Measurements from ENCODE around the gene LTK. TPM values are rescaled to one million over a fixed set of nuclear protein-coding genes. Genes with fewer than 3 reads are reported as not detected.

LTK gene
- total RNA-seq, 4 donors from 2014 or later: 0.13 to 0.79 (median 0.22) TPM; not detected in 1

DNA sequence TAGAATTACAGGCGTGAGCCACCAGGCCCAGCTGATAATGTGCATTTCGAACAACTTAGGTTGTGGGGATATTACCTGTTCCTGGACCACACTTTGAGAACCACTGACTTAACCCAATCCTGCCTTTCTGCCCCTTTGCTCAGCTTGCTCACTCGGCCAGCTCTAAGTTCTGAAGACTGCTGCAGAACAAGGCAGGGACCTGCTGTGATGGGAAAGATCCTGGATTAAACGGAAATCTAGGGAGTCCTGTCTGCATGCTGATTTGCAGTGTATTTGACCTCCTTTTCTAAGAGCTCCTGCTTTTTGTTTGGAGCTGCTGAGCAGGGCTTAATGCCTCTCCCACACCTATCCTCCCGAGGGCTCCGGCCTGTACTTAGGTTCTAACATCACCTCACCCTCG is 2.9 kb downstream of the LTK start:
- 81% methylated on average over 7 of the region's 7 CpGs for WGBS, 2 donors
- no peaks in the 10 kb centered on the region for H3K9me3 ChIP-seq
- H3K4me3 ChIP-seq (replicated peaks in 1 of 3): no peak overlapping the region
- no peak for DNase-seq
- no peak overlapping the region for H3K27ac ChIP-seq
- intact Hi-C loops (cut with DNase I): no loop called here
- peaks cover 18% of the 10 kb centered on the region for H3K27me3 ChIP-seq
- no peaks in the 10 kb centered on the region for H3K36me3 ChIP-seq
- peaks cover 23 to 30% of the 10 kb centered on the region in 2 donors for H3K4me1 ChIP-seq
- TF ChIP-seq, protein P1, sequence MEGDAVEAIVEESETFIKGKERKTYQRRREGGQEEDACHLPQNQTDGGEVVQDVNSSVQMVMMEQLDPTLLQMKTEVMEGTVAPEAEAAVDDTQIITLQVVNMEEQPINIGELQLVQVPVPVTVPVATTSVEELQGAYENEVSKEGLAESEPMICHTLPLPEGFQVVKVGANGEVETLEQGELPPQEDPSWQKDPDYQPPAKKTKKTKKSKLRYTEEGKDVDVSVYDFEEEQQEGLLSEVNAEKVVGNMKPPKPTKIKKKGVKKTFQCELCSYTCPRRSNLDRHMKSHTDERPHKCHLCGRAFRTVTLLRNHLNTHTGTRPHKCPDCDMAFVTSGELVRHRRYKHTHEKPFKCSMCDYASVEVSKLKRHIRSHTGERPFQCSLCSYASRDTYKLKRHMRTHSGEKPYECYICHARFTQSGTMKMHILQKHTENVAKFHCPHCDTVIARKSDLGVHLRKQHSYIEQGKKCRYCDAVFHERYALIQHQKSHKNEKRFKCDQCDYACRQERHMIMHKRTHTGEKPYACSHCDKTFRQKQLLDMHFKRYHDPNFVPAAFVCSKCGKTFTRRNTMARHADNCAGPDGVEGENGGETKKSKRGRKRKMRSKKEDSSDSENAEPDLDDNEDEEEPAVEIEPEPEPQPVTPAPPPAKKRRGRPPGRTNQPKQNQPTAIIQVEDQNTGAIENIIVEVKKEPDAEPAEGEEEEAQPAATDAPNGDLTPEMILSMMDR (IDR thresholded peaks at IDR 0.05): no peak
- no peak for TF ChIP-seq POLR2A (IDR thresholded peaks at IDR 0.05)

DNA sequence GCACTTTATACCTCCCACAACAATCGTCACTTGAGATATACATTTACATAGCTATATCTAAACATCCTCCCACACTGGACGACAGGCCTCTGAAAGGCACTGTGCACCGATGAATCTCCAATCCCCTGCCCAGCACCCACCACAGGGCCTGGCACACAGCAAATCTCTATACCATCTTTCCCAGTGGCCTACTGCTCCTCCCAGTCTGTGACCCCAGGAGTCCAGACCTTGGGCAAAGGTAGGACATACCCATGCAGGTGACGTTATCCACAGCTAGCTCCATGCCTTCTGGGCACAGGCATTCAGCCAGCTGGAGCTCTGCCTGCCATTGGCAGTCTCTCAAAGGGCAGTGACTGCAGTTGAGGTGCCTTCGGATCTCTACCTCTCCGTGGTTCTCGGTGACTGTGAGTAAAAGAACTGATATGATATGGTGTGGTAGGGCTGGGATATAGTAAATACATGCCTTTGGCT is 5.8 kb downstream of the LTK start:
- peaks cover 17 to 23% of the 10 kb centered on the region in 2 donors for H3K4me1 ChIP-seq
- H3K36me3 ChIP-seq: no peaks in the 10 kb centered on the region
- peak; percentile 91 to 94 for DNase-seq
- intact Hi-C loops (cut with DNase I): no loop called here
- no peaks in the 10 kb centered on the region for H3K9me3 ChIP-seq
- no peak overlapping the region for H3K27ac ChIP-seq
- no peak overlapping the region for H3K4me3 ChIP-seq (replicated peaks in 1 of 3)
- TF ChIP-seq POLR2A (IDR thresholded peaks at IDR 0.05): no peak
- TF ChIP-seq, protein P1 (IDR thresholded peaks at IDR 0.05): no peak
- 60 to 68% methylated on average over 7 of the region's 7 CpGs for WGBS, 2 donors
- peaks cover 11% of the 10 kb centered on the region for H3K27me3 ChIP-seq

DNA sequence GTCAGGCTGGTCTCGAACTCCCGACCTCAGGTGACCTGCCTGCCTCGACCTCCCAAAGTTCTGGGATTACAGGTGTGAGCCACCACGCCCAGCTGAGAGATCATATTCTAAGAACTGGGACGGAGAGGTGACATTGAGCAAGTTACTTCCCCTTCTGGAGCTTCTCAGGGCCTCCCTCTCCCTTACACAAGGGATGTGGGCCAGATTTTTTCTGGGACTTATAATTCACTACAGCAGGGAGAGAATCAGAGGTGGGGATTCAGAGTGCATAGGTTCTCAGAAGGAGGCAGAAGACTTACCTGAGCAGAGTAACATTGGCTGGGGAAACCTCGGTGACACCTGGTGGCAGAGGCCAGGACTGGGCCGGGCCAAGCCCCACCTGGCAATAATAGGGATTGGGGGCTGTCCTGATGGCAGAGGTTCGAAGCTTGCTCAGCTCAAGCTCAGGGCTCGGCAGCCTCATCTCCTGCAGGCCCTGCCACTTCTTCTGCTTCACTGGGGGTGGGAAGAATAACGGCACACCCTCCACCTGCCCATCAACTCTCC is 6.8 kb downstream of the LTK start:
- TF ChIP-seq POLR2A (IDR thresholded peaks at IDR 0.05): no peak
- TF ChIP-seq, protein P1 (IDR thresholded peaks at IDR 0.05): no peak

DNA sequence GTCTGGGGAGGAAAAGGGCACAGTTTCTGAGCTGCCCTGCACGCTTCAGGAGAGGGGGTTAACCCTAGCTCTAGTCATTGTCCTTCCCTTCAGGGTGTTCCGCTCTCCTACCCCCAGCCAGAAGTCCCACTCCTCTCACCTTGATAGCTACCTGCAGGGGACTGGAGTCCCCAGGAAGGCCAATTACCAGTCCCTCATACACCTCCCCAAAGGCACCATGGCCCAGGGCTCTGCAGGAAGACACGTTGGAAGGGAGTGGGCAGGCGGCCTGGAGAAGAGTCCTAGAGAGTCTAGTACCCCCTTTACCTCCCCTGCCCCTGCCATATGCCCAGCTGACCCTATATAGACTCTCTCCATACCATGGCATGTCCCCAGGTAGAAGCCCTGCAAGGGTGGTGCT is 7.9 kb downstream of the LTK start:
- WGBS, 2 donors: 92 to 94% methylated on average over 3 to 4 of the region's 4 CpGs
- no peaks in the 10 kb centered on the region for H3K27me3 ChIP-seq
- H3K4me1 ChIP-seq: peaks cover 17 to 23% of the 10 kb centered on the region in 2 donors
- intact Hi-C loops (cut with DNase I): no loop called here
- no peaks in the 10 kb centered on the region for H3K36me3 ChIP-seq
- TF ChIP-seq, protein P1 (IDR thresholded peaks at IDR 0.05): no peak
- no peak for TF ChIP-seq POLR2A (IDR thresholded peaks at IDR 0.05)
- no peak overlapping the region for H3K27ac ChIP-seq
- no peak for DNase-seq
- no peak overlapping the region for H3K4me3 ChIP-seq (replicated peaks in 1 of 3)
- H3K9me3 ChIP-seq: no peaks in the 10 kb centered on the region

More for the DNA sequence above, 6.8 kb downstream of the LTK start:
- Histone ChIP-seq H3K27me3 (peaks cover 3% of the 10 kb centered on the region), H3K36me3 (no peaks in the 10 kb centered on the region), H3K9me3 (no peaks in the 10 kb centered on the region), H3K4me1 (peaks cover 16 to 23% of the 10 kb centered on the region in 2 donors), H3K27ac (no peak overlapping the region), H3K4me3 (replicated peaks in 1 of 3) (no peak overlapping the region)
- DNase-seq: no peak
- 79 to 84% methylated on average over 10 of the region's 10 CpGs for WGBS, 2 donors
- intact Hi-C loops (cut with DNase I): no loop called here

DNA sequence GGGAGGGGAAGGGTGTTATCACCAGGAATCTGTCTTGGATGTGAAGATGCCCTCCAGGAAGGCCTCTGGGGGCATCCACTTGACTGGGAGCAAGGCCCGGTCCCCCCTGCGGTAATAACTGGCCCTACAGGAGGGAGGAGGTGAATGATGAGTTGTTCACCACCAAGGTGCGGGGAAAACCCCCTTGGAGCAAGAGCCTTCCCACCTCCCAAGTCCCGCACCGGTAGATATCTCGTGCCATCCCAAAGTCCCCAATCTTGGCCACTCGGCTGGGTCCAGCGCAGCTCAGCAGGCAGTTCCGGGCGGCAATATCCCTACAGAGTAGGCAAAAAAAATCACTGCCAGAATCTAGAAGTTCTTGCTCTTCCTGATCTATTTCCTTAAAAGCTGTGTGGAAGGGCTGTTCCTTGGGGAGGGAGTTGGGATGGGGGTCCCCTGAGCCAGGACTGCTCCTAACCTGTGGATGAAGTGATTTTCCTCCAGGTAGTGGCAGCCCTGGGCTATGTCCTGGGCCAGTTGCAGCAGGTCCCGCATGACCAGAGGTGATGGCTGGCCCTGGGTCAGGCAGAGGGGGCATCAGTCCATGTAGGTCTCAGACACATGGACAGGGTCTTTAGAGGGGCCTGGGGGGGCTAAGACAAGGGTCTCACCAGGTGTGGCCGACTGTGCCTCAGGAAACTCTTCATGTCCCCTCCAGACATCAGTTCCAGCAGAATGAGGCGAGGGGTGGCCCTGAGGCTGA is 8.7 kb downstream of the LTK start:
- intact Hi-C loops (cut with DNase I): no loop called here
- H3K4me1 ChIP-seq: peaks cover 17 to 23% of the 10 kb centered on the region in 2 donors
- TF ChIP-seq, protein P1 (IDR thresholded peaks at IDR 0.05): no peak
- no peak for TF ChIP-seq POLR2A (IDR thresholded peaks at IDR 0.05)
- 90 to 94% methylated on average over 12 to 13 of the region's 13 CpGs for WGBS, 2 donors
- no peak overlapping the region for H3K4me3 ChIP-seq (replicated peaks in 1 of 3)
- DNase-seq: no peak
- H3K36me3 ChIP-seq: no peaks in the 10 kb centered on the region
- H3K27me3 ChIP-seq: no peaks in the 10 kb centered on the region
- H3K9me3 ChIP-seq: no peaks in the 10 kb centered on the region
- no peak overlapping the region for H3K27ac ChIP-seq

All from thyroid gland (tissue), 4 donors.